Measurements from ENCODE around the gene SLC7A8.

- TF ChIP-seq CTCF (conservative IDR thresholded peaks at IDR 0.05 in 1 of 2, IDR thresholded peaks at IDR 0.05 in 1 of 2; ENCODE audit: low read depth in 1 of 2, low read length in 2 of 2) (no peak), EZH2 (IDR thresholded peaks at IDR 0.05; ENCODE audit: low read length, missing control alignments) (no peak)
These were observed 50.5 kb downstream of the SLC7A8 start for GRCh38 chr14:23132970-23133369.
